ENCODE results near the gene MAEL. TPM values are rescaled to one million over a fixed set of nuclear protein-coding genes. Genes with fewer than 3 reads are reported as not detected.

Gene MAEL
- total and polyA plus RNA-seq, 2 experiments from 2014 or later = 0.45 TPM; not detected in 1

GRCh38 chr1:167052389-167052788, 63.3 kb downstream of the MAEL start:
- no peaks in the 10 kb centered on the region for H3K36me3 ChIP-seq (replicated peaks; ENCODE audit: insufficient read depth, low read depth)

GRCh38 chr1:167054531-167054930, 65.5 kb downstream of the MAEL start:
- Histone ChIP-seq H3K27me3 (no peaks in the 10 kb centered on the region), H3K9me3 (ENCODE audit: low read depth) (no peaks in the 10 kb centered on the region), H3K27ac (no peak overlapping the region), H2AFZ (no peak overlapping the region), H3K4me3 (no peak overlapping the region), H3K79me2 (no peaks in the 10 kb centered on the region), H4K20me1 (ENCODE audit: insufficient read depth, poor library complexity, severe bottlenecking) (no peaks in the 10 kb centered on the region), H3K4me2 (no peak overlapping the region), H3K36me3 (replicated peaks; ENCODE audit: insufficient read depth, low read depth) (no peaks in the 10 kb centered on the region), H3K4me1 (ENCODE audit: insufficient read depth) (no peaks in the 10 kb centered on the region), H3K9me2 (replicated peaks; ENCODE audit: insufficient read depth) (no peaks in the 10 kb centered on the region)
- TF ChIP-seq EZH2phosphoT487 (IDR thresholded peaks at IDR 0.05; ENCODE audit: low read depth, severe bottlenecking, unreplicated experiment) = no peak
- no peak for TF ChIP-seq CTCF (IDR thresholded peaks at IDR 0.05; ENCODE audit: poor library complexity)
- TF ChIP-seq EZH2 (IDR thresholded peaks at IDR 0.05; ENCODE audit: borderline replicate concordance) = no peak
- DNase-seq (ENCODE audit: low spot score) = no peak
- WGBS (ENCODE audit: low lambda C conversion rate, missing lambda C conversion rate) = 94% methylated on average over 3 of the region's 3 CpGs

More at GRCh38 chr1:167052389-167052788, 63.3 kb downstream of the MAEL start:
- peak; percentile 30 for DNase-seq (ENCODE audit: low spot score)
- no peaks in the 10 kb centered on the region for H3K4me1 ChIP-seq (ENCODE audit: insufficient read depth)
- H3K9me3 ChIP-seq (ENCODE audit: low read depth) = no peaks in the 10 kb centered on the region
- WGBS (ENCODE audit: low lambda C conversion rate, missing lambda C conversion rate) = 77% methylated on average over 8 of the region's 8 CpGs
- H2AFZ ChIP-seq = no peak overlapping the region
- H4K20me1 ChIP-seq (ENCODE audit: insufficient read depth, poor library complexity, severe bottlenecking) = no peaks in the 10 kb centered on the region
- H3K27ac ChIP-seq = no peak overlapping the region
- no peaks in the 10 kb centered on the region for H3K9me2 ChIP-seq (replicated peaks; ENCODE audit: insufficient read depth)
- no peaks in the 10 kb centered on the region for H3K27me3 ChIP-seq
- no peaks in the 10 kb centered on the region for H3K79me2 ChIP-seq
- TF ChIP-seq EZH2 (IDR thresholded peaks at IDR 0.05; ENCODE audit: borderline replicate concordance) = no peak
- TF ChIP-seq CTCF (IDR thresholded peaks at IDR 0.05; ENCODE audit: poor library complexity) = peak; percentile 40
- H3K4me3 ChIP-seq = no peak overlapping the region
- no peak overlapping the region for H3K4me2 ChIP-seq

DNA sequence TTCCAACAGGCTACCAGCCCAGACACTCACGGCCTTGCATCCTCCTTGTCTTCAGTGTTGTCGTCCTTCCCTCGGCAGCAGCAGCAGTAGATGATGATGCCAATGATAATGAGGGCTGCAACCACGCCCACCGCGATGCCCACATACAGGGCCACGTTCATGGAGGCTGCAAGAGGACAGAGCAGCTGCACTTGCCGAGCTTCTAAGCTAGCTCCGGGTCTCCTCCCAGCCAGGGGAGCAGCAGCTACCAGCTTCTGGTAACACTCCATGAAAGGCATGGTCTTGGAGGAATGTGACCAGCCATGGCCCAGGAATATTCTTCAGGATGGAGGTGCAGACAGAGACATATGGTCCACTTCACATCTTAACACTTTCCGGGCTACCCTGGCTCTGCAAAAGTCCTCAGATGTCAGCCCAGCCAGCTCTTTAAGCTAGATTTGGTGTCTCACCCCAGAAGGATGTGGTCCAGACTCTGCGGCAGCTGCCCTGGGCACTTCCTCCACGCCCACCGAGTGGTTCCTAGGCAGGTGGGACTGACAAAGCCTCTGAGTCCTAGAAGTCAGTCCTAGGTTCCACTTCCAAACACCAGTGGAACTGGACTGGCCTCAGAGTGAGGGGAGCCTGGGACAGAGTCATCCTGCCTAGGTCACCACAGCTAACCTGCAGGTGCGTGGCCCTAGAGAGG, 66.0 kb downstream of the MAEL start:
- Histone ChIP-seq H3K9me3 (ENCODE audit: low read depth) (no peaks in the 10 kb centered on the region), H2AFZ (no peak overlapping the region), H4K20me1 (ENCODE audit: insufficient read depth, poor library complexity, severe bottlenecking) (no peaks in the 10 kb centered on the region), H3K27ac (no peak overlapping the region), H3K4me1 (ENCODE audit: insufficient read depth) (no peaks in the 10 kb centered on the region), H3K27me3 (no peaks in the 10 kb centered on the region), H3K36me3 (replicated peaks; ENCODE audit: insufficient read depth, low read depth) (no peaks in the 10 kb centered on the region), H3K79me2 (no peaks in the 10 kb centered on the region), H3K4me2 (no peak overlapping the region), H3K9me2 (replicated peaks; ENCODE audit: insufficient read depth) (no peaks in the 10 kb centered on the region), H3K4me3 (no peak overlapping the region)
- TF ChIP-seq CTCF (IDR thresholded peaks at IDR 0.05; ENCODE audit: poor library complexity) (no peak), EZH2phosphoT487 (IDR thresholded peaks at IDR 0.05; ENCODE audit: low read depth, severe bottlenecking, unreplicated experiment) (no peak), EZH2 (IDR thresholded peaks at IDR 0.05; ENCODE audit: borderline replicate concordance) (no peak)
- WGBS (ENCODE audit: low lambda C conversion rate, missing lambda C conversion rate) = 89% methylated on average over 14 of the region's 14 CpGs
- no peak for DNase-seq (ENCODE audit: low spot score)
